Osteoblast (primary cell): ENCODE data around the gene SLC39A10. TPM values are rescaled to one million over a fixed set of nuclear protein-coding genes. Genes with fewer than 3 reads are reported as not detected.
"Not testable (repeated sequence)": the region's sequence is repeated elsewhere in the genome, so short reads cannot be mapped to it uniquely, and the experiment has no call there.

Source experiments
- DNase-seq: peaks from one replicate; pipeline ENCODE4 v3.0.0; 2011; ENCODE audit warnings: low spot score, mixed read lengths; ENCODE audit not compliant: insufficient read length; ENCODE audit errors: missing footprints
- H2AFZ ChIP-seq: 2 replicates; pipeline ENCODE4 v1.6.0; 2011; ENCODE audit warnings: mild to moderate bottlenecking, low read length
- H3K27ac ChIP-seq: 2 replicates; pipeline ENCODE4 v1.5.1; 2011; ENCODE audit warnings: mild to moderate bottlenecking, low read depth, low read length, moderate library complexity
- H3K27me3 ChIP-seq: 2 replicates; pipeline ENCODE4 v1.6.0; 2012; ENCODE audit warnings: mild to moderate bottlenecking, control low read depth, inconsistent platforms, low read length, moderate library complexity; ENCODE audit not compliant: insufficient read depth
- H3K36me3 ChIP-seq: 2 replicates; pipeline ENCODE4 v1.5.1; 2011; ENCODE audit warnings: mild to moderate bottlenecking, low read length, control low read depth, moderate library complexity; ENCODE audit not compliant: insufficient read depth
- H3K4me1 ChIP-seq: 2 replicates; pipeline ENCODE4 v1.5.1; 2011; ENCODE audit warnings: mild to moderate bottlenecking, low read length, control low read depth, moderate library complexity; ENCODE audit not compliant: insufficient read depth
- H3K4me2 ChIP-seq: 2 replicates; pipeline ENCODE4 v1.6.0; 2011; ENCODE audit warnings: mild to moderate bottlenecking, low read length; ENCODE audit not compliant: insufficient read depth
- H3K4me3 ChIP-seq: fragments of 200-600 bp; sonication (generic); 3 replicates; pipeline ENCODE4 v1.5.1; 2012; ENCODE audit warnings: mild to moderate bottlenecking, low read length, inconsistent platforms; ENCODE audit not compliant: insufficient read depth
- H3K79me2 ChIP-seq: 2 replicates; pipeline ENCODE4 v1.6.0; 2012; ENCODE audit warnings: mild to moderate bottlenecking, low read length, control low read depth, inconsistent platforms; ENCODE audit not compliant: insufficient read depth
- H3K9me3 ChIP-seq: 2 replicates; pipeline ENCODE4 v1.5.1; 2011; ENCODE audit warnings: low read depth, low read length, control low read depth
- H4K20me1 ChIP-seq: 2 replicates; pipeline ENCODE4 v1.6.0; 2012; ENCODE audit warnings: mild to moderate bottlenecking, low read length, control low read depth; ENCODE audit not compliant: insufficient read depth
- total RNA-seq: library from RNA; depleted of rRNA; stranded (reverse); fragments of >200 nt; gene quantifications from 2 replicates; pipeline ENCODE4 v1.2.3, GENCODE V29; 2012
- TF ChIP-seq, protein P1 (sequence below): IDR thresholded peaks from 2 replicates; pipeline ENCODE4 v1.5.1; 2011; ENCODE audit warnings: mild to moderate bottlenecking, low read depth, low read length, moderate library complexity; ENCODE audit errors: extremely low read depth

The SLC39A10 gene
- total RNA-seq, 1 donor = 31.8 TPM

- Histone ChIP-seq H3K4me1 (no peaks in the 10 kb centered on the region), H2AFZ (no peak overlapping the region), H3K9me3 (no peaks in the 10 kb centered on the region), H3K27ac (no peak overlapping the region), H3K79me2 (peaks cover 37% of the 10 kb centered on the region), H4K20me1 (no peaks in the 10 kb centered on the region), H3K27me3 (no peaks in the 10 kb centered on the region), H3K4me3 (no peak overlapping the region), H3K4me2 (no peak overlapping the region), H3K36me3 (peaks cover 16% of the 10 kb centered on the region)
- no peak for DNase-seq
- TF ChIP-seq, protein P1, sequence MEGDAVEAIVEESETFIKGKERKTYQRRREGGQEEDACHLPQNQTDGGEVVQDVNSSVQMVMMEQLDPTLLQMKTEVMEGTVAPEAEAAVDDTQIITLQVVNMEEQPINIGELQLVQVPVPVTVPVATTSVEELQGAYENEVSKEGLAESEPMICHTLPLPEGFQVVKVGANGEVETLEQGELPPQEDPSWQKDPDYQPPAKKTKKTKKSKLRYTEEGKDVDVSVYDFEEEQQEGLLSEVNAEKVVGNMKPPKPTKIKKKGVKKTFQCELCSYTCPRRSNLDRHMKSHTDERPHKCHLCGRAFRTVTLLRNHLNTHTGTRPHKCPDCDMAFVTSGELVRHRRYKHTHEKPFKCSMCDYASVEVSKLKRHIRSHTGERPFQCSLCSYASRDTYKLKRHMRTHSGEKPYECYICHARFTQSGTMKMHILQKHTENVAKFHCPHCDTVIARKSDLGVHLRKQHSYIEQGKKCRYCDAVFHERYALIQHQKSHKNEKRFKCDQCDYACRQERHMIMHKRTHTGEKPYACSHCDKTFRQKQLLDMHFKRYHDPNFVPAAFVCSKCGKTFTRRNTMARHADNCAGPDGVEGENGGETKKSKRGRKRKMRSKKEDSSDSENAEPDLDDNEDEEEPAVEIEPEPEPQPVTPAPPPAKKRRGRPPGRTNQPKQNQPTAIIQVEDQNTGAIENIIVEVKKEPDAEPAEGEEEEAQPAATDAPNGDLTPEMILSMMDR = no peak
Measured at GRCh38 chr2:195687320-195688086, 30.5 kb downstream of the SLC39A10 start.

DNA sequence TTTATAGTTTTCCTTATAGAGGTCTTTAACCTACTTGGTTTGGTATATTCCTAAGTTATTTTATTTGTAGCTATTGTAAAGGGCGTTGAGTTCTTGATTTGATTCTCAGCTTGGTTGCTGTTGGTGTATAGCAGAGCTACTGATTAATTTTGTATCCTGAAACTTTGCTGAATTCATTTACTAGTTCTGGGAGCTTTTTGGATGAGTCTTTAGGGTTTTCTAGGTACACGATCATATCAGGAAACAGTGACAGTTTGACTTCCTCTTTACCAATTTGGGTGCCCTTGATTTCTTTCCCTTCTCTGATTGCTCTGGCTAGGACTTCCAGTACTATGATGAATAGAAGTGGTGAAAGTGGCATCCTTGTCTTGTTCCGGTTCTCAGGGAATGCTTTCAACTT, 35.5 kb downstream of the SLC39A10 start:
- H2AFZ ChIP-seq, H3K27me3 ChIP-seq, H3K4me3 ChIP-seq, H3K27ac ChIP-seq, H3K36me3 ChIP-seq, DNase-seq, H3K4me1 ChIP-seq, H3K4me2 ChIP-seq, H4K20me1 ChIP-seq, H3K9me3 ChIP-seq: not testable (repeated sequence)
- H3K79me2 ChIP-seq = peaks cover 59% of the 10 kb centered on the region

DNA sequence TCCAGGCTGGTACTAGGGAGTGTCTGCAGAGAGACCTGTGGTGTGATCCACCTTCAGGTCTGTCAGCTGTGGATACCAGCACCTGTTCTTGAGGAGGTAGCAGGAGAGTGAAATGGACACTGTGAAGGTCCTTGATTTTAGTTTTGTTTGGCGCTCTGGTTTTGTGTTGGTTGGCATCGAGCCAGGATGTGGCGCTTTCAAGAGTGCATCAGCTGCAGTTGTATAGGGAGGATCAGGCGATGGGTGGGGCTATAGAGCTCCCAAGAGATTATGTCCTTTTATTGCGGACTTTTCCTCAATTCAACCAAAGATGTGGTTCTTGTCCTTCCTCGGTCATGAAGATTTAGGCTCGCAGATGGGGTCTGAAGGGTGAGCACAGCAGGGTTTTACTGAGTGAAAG, 37.5 kb downstream of the SLC39A10 start:
- Histone ChIP-seq H2AFZ (no peak overlapping the region), H3K79me2 (peaks cover 65% of the 10 kb centered on the region), H3K4me2 (no peak overlapping the region), H3K27me3 (no peaks in the 10 kb centered on the region), H3K4me3 (no peak overlapping the region), H3K4me1 (no peaks in the 10 kb centered on the region), H4K20me1 (peaks cover 6% of the 10 kb centered on the region), H3K36me3 (peaks cover 8% of the 10 kb centered on the region), H3K9me3 (no peaks in the 10 kb centered on the region), H3K27ac (no peak overlapping the region)
- DNase-seq = no peak
- TF ChIP-seq, protein P1 = no peak

DNA sequence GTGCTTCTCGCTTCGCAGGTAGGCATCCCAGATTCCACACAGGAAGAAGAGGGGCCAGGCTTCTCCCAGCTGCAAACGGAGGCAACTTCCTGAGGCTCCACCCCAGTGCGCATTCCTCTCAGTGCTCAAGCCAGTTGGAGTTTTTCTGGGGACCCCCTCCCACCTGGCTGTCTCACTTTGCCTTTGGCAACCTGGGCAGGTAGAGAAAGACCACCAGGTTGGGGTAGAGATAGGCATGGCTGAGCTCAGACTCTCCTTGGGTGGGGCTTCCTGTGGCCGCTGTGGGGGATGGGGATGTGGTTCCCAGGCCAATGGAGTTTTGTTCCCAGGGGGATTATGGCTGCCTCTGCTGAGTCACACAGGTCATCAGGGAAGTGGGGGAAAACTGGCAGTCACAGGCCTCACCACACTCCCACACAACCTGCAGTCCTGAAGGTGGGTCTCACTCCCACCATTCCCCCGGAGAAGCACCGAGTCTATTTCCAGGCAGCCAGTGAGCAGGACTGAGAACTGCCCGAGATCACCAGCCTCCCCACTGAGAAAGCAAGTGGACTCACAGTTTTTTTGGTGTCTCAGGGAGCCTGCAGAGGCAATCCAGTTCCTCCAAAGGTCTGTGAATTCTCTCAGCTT, 38.1 kb downstream of the SLC39A10 start:
- H3K9me3 ChIP-seq = no peaks in the 10 kb centered on the region
- TF ChIP-seq, protein P1 = no peak
- H3K4me1 ChIP-seq = no peaks in the 10 kb centered on the region
- no peaks in the 10 kb centered on the region for H3K27me3 ChIP-seq
- no peak overlapping the region for H2AFZ ChIP-seq
- peaks cover 7% of the 10 kb centered on the region for H3K36me3 ChIP-seq
- H3K27ac ChIP-seq = no peak overlapping the region
- peaks cover 6% of the 10 kb centered on the region for H4K20me1 ChIP-seq
- H3K4me2 ChIP-seq = no peak overlapping the region
- H3K79me2 ChIP-seq = peaks cover 66% of the 10 kb centered on the region
- DNase-seq = no peak
- H3K4me3 ChIP-seq = no peak overlapping the region
